ENCODE results near the gene GARIN6. TPM values are rescaled to one million over a fixed set of nuclear protein-coding genes. Genes with fewer than 3 reads are reported as not detected.

The GARIN6 gene
- total RNA-seq, 1 experiment from 2014 or later: not detected

GRCh38 chr12:99644629-99645028 is 2.9 kb upstream of the GARIN6 start:
- Mint-ChIP-seq H3K9me3 (peaks cover 11% of the 10 kb centered on the region), H3K4me3 (no peak overlapping the region), H3K36me3 (no peaks in the 10 kb centered on the region), H3K4me1 (peaks cover 9% of the 10 kb centered on the region), H3K27ac (no peak overlapping the region), H3K27me3 (ENCODE audit: low read depth) (no peaks in the 10 kb centered on the region)
- DNase-seq (ENCODE audit: low spot score): no peak
- ATAC-seq: peak; percentile 47; the same call in 1 of the 2 replicates
- TF ChIP-seq ATF1 (CRISPR knock-in tag; IDR thresholded peaks at IDR 0.05): no peak
- TF ChIP-seq JAZF1 (CRISPR knock-in tag; IDR thresholded peaks at IDR 0.05): no peak
- TF ChIP-seq, protein P1, sequence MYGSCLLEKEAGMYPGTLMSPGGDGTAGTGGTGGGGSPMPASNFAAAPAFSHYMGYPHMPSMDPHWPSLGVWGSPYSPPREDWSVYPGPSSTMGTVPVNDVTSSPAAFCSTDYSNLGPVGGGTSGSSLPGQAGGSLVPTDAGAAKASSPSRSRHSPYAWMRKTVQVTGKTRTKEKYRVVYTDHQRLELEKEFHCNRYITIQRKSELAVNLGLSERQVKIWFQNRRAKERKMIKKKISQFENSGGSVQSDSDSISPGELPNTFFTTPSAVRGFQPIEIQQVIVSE (CRISPR knock-in tag; IDR thresholded peaks at IDR 0.05; ENCODE audit: borderline replicate concordance): no peak
- no peak for TF ChIP-seq ZNF425 (CRISPR knock-in tag; conservative IDR thresholded peaks at IDR 0.05)
- TF ChIP-seq TEAD4 (CRISPR knock-in tag; IDR thresholded peaks at IDR 0.05): no peak
- no peak for TF ChIP-seq OVOL2 (CRISPR knock-in tag; IDR thresholded peaks at IDR 0.05; ENCODE audit: borderline replicate concordance)
- no peak for TF ChIP-seq ZNF121 (CRISPR knock-in tag; IDR thresholded peaks at IDR 0.05)
- TF ChIP-seq NFE2L1 (CRISPR knock-in tag; IDR thresholded peaks at IDR 0.05): no peak
- no peak for TF ChIP-seq ZNF671 (CRISPR knock-in tag; IDR thresholded peaks at IDR 0.05)
- TF ChIP-seq NFATC4 (CRISPR knock-in tag; IDR thresholded peaks at IDR 0.05): no peak
- TF ChIP-seq CREB1 (CRISPR knock-in tag; IDR thresholded peaks at IDR 0.05): no peak
- TF ChIP-seq RELA (CRISPR knock-in tag; IDR thresholded peaks at IDR 0.05; ENCODE audit: borderline replicate concordance): no peak
- ChIA-PET POLR2A (no interaction called here), CTCF (interaction anchor here (1.0 to 1.2 kb wide), 2 partner anchors 254 to 258 kb away, joined by 3 read pairs; no protein-coding TSS in a partner anchor)

DNA sequence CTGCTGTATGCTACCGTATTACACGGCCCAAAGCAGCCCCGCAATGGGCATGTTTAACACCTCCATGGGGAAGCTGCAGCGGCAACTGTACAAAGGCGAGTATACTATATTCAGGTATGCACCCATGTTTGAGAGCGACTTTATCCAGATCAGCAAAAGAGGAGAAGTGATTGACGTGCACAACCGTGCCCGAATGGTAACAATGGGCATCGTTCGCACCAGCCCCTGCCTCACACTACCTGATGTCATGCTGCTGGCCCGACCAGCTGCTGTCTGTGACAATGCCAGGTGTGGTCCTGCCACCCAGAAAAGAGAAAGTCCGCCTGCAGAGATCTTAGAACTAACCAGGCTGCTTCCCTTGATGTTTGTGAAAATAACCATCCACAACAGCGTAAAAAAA is 630 bp downstream of the GARIN6 start:
- DNase-seq (ENCODE audit: low spot score) (no peak), ATAC-seq (no peak)
- Mint-ChIP-seq H3K9me3 (peaks cover 5% of the 10 kb centered on the region; the same call in 1 of the 2 replicates), H3K36me3 (no peaks in the 10 kb centered on the region), H3K4me3 (no peak overlapping the region), H3K27me3 (ENCODE audit: low read depth) (no peaks in the 10 kb centered on the region), H3K4me1 (peaks cover 9% of the 10 kb centered on the region), H3K27ac (no peak overlapping the region)
- ChIA-PET POLR2A (no interaction called here), CTCF (interaction anchor here (0.7 to 1.5 kb wide), 2 partner anchors 11 to 28 kb away, joined by 3 to 5 read pairs; no protein-coding TSS in a partner anchor)
- TF ChIP-seq NFYB (CRISPR knock-in tag; conservative IDR thresholded peaks at IDR 0.05; ENCODE audit: low read depth): no peak
- TF ChIP-seq, protein P2, sequence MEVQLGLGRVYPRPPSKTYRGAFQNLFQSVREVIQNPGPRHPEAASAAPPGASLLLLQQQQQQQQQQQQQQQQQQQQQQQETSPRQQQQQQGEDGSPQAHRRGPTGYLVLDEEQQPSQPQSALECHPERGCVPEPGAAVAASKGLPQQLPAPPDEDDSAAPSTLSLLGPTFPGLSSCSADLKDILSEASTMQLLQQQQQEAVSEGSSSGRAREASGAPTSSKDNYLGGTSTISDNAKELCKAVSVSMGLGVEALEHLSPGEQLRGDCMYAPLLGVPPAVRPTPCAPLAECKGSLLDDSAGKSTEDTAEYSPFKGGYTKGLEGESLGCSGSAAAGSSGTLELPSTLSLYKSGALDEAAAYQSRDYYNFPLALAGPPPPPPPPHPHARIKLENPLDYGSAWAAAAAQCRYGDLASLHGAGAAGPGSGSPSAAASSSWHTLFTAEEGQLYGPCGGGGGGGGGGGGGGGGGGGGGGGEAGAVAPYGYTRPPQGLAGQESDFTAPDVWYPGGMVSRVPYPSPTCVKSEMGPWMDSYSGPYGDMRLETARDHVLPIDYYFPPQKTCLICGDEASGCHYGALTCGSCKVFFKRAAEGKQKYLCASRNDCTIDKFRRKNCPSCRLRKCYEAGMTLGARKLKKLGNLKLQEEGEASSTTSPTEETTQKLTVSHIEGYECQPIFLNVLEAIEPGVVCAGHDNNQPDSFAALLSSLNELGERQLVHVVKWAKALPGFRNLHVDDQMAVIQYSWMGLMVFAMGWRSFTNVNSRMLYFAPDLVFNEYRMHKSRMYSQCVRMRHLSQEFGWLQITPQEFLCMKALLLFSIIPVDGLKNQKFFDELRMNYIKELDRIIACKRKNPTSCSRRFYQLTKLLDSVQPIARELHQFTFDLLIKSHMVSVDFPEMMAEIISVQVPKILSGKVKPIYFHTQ (CRISPR knock-in tag; IDR thresholded peaks at IDR 0.05): no peak
- TF ChIP-seq TEAD1 (CRISPR knock-in tag; IDR thresholded peaks at IDR 0.05): no peak
- TF ChIP-seq, protein P3, sequence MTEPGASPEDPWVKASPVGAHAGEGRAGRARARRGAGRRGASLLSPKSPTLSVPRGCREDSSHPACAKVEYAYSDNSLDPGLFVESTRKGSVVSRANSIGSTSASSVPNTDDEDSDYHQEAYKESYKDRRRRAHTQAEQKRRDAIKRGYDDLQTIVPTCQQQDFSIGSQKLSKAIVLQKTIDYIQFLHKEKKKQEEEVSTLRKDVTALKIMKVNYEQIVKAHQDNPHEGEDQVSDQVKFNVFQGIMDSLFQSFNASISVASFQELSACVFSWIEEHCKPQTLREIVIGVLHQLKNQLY (CRISPR knock-in tag; IDR thresholded peaks at IDR 0.05): no peak
- no peak for TF ChIP-seq ESRRA (CRISPR knock-in tag; IDR thresholded peaks at IDR 0.05; ENCODE audit: borderline replicate concordance)
- TF ChIP-seq JUN (CRISPR knock-in tag; IDR thresholded peaks at IDR 0.05): no peak
- no peak for TF ChIP-seq MAX (CRISPR knock-in tag; IDR thresholded peaks at IDR 0.05)
- TF ChIP-seq ETV6 (CRISPR knock-in tag; IDR thresholded peaks at IDR 0.05): no peak
- no peak for TF ChIP-seq NFATC4 (CRISPR knock-in tag; IDR thresholded peaks at IDR 0.05)
- no peak for TF ChIP-seq ZNF219 (CRISPR knock-in tag; IDR thresholded peaks at IDR 0.05; ENCODE audit: borderline replicate concordance)
- TF ChIP-seq, protein P4, sequence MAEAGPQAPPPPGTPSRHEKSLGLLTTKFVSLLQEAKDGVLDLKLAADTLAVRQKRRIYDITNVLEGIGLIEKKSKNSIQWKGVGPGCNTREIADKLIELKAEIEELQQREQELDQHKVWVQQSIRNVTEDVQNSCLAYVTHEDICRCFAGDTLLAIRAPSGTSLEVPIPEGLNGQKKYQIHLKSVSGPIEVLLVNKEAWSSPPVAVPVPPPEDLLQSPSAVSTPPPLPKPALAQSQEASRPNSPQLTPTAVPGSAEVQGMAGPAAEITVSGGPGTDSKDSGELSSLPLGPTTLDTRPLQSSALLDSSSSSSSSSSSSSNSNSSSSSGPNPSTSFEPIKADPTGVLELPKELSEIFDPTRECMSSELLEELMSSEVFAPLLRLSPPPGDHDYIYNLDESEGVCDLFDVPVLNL (CRISPR knock-in tag; IDR thresholded peaks at IDR 0.05; ENCODE audit: borderline replicate concordance, low read depth): no peak
- TF ChIP-seq NFE2L1 (CRISPR knock-in tag; IDR thresholded peaks at IDR 0.05): no peak
- TF ChIP-seq ZNF416 (CRISPR knock-in tag; IDR thresholded peaks at IDR 0.05): no peak
- no peak for TF ChIP-seq ZNF281 (CRISPR knock-in tag; IDR thresholded peaks at IDR 0.05)
- no peak for TF ChIP-seq IRF1 (CRISPR knock-in tag; IDR thresholded peaks at IDR 0.05)
- TF ChIP-seq FOXK1 (CRISPR knock-in tag; IDR thresholded peaks at IDR 0.05): no peak
